DMS53 treated with DMSO at 0.1 percent for 48 hours (cell line): ENCODE results near the gene SP9.

ENCODE experiments used
- DNase-seq: peaks from one replicate; lab custom pipeline; 2025; ENCODE audit not compliant: unreplicated experiment; lab: John Stamatoyannopoulos, UW

Gene SP9

DNA sequence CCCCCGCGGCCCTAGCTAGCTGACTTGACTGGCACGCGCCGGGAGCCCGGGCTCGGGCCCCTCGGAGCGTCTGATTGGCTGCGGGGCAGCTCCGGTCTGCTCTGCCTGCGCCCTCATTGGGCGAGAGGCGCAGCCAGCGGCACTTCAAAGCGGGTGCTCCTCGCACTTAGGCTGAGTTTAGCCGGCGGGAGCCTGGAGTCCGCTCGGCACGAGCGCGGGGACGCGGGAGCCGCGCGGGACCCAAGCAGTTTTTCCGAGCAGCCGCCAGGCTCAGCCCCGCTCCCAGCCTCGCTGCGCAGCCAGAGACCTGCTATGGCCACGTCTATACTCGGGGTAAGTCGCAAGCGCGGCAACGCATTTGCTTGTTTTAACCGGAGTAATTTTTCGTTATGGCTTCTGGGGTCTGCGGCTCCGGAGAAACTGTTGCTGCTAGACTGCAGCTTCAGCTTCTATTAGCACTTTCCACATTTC, at the start of gene SP9:
Gene SP9 (plus strand): TSS at position 174 of the 471 bp plus-strand sequence. CDS start 139 bp downstream, at position 313.
- peak; percentile 67 for DNase-seq

- DNase-seq: no peak
Measured at GRCh38 chr2:174286172-174286571, 48.6 kb upstream of the SP9 start.

DNA sequence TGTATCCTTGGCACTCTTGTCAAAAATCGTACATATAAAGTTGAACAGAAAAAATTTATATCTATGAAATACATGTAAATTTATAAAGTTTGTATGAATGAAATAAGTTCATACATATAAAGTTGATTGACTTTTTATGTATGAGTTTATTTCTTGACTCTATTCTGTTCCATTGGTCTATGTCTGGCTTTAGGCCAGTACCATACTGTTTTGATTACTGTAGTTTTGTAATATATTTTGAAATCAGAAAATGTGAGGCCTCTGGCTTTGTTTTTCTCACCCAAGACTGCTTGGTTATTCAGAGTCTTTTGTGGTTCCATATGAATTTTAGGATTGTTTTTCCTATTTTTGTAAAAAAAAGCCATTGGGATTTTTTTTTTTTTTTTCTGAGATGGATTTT, 41.8 kb upstream of the SP9 start:
- no peak for DNase-seq

GRCh38 chr2:174300114-174300513, 34.6 kb upstream of the SP9 start:
- DNase-seq: no peak

DNA sequence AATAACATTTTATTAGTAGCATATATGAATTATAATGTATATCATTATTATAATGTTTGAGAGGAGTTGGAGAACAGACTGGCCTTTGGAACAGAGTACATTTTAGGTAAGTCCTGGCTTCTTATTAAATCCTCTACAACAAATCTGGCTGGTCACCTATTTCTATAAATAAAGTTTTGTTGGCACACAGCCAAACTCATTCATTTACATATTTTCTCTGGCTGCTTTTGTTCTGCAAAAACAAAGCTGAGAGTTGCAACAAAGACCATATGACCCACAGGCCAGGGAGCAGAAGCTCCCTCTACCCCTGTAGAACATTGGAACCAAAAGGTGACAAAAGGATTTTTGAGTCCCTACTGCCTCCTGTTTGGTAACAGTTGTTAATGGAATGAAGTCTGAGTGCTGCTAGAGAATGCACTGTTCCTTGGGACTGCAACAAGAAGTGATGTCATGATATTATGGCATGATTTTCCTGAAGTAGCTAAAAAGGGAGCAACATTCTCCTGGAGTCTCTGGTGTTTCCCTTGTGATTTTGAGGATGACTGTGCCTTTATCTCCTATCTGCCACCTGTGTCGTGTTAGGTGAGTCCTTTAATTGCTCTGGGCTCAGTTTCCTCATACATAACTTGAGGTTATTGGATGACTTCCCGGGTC, 22.0 kb upstream of the SP9 start:
- no peak for DNase-seq

GRCh38 chr2:174322149-174322548, 12.6 kb upstream of the SP9 start:
- no peak for DNase-seq

DNA sequence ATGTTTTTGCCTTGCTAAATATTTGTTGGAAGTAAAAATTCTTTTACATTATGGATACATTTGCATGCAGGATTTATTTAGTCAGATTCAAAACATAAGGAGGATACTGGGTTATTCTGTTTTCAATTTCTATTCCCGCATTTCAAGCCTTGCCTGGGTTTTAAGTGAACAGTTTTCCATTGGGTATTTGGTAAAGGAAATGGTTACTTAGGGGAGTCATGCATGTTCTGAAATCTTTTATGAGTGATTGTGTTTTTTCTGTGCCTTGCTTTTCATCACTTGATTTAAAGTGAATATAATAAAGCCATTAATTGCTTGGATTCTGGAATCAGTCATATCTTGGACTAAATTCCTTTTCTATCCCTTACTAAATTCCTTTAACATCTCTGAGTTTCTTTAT, 12.0 kb upstream of the SP9 start:
- no peak for DNase-seq

DNA sequence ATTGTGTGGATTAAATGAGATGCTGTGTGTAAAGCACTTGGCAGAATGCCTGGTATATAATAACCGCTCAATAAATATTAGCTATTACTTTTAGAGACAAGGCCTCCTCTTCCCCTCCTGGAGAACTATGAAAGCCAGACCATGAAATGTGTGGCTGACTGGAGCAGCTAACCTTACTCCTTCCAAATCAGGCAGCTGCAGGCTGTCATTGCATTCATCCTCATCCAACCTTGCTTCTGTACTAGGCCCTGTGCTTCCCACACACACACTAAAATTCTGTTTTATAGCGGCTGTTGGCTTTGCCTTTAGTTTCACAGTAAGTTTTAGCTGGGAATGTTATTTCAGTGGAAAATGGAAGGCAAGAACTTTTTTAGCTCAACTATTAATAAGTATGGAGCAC, 10.2 kb upstream of the SP9 start:
- DNase-seq: no peak

- DNase-seq: no peak
Measured at GRCh38 chr2:174325373-174326160, 9.2 kb upstream of the SP9 start.

GRCh38 chr2:174326161-174327020, 8.4 kb upstream of the SP9 start:
- no peak for DNase-seq

GRCh38 chr2:174327021-174327840, 7.5 kb upstream of the SP9 start:
- DNase-seq: no peak

DNA sequence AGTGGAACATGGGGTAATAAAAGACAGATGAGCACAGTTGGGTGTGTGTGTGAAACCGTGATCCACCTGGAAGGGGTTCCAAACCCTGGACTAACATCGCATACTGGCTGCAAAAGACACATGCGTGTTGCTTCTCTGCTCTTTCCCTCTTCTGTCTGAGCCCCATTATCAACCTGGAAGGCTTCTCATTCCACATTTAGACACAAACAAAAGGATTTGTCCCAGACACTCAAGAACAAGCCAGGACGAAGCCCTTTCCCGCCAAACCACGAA, 7.0 kb upstream of the SP9 start:
- no peak for DNase-seq

DNA sequence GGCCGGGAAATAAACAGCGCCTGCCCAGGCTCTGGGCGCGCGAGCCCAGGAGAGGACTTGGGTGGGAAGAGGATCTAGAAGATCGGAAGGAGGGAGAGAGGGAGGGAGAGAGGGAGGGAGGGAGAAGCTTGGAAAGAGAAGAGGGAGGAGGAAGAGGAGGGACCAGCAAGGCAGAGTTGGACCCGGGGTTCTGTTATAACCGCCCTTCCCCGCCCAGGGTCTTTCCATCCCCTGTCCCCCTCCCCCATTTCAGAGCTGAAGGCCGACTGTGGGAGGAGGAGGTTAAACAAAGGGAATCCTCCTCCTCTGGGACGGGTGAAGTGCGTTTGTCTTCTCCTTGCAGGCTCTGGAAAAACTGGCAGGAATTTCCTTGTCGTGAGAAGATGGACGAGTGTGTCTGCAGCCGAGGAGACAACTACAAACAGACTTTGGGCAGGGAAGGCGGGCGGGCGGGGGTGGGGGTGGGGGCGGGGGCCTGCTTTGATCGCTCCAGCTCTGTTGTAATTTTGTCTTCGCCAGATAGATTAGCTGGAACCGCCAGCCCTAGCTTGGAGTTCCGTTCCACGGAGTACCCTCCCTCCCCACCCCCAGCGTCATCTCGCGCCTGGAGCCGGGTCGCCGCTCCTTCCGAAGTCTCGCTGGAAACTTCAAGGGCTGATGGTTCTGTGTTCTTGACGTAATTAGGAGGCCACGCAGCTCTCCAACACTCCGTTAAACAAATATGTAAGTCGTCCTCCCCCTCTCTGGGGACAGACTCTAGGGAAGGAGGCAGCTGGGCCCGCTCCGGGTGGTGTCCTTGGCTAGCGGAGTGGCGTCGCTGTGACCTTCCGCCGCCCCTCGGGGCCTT, 6.4 kb upstream of the SP9 start:
- DNase-seq: no peak

DNA sequence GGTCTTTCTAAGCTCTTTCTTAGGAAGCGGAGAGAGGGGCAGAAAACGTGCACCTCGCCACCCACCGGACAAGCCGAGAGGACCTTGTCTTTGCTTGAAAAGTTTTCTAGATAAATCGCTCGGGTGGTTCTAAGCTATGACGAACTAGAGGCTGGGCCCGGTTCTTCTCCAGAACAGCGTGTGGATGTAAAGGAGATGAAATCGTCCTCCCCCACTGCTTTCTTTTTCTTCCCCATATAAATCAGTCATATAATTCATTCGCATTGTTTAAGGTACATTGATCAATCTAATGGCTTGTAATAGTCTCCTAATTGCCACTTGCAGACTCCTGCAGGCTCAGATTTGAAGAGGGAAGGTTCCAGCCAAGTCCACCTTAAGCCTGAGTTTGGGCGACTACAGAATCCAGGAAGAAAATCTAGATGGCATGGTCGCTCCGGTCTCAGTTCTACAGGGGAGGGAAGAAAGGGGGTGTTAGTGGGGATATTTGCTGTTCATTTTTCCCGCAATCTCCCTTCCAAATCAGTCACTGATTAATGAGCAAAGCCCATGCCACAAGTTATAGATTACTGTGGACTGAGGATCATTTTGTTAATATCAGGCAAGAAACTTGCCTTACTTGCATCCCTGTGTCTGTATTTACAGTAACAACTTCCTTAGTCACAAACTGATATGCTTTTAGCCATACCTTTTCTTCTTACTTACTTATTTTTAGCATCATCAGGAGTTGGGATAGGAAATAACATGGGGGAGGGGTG, 5.6 kb upstream of the SP9 start:
- DNase-seq: no peak

DNA sequence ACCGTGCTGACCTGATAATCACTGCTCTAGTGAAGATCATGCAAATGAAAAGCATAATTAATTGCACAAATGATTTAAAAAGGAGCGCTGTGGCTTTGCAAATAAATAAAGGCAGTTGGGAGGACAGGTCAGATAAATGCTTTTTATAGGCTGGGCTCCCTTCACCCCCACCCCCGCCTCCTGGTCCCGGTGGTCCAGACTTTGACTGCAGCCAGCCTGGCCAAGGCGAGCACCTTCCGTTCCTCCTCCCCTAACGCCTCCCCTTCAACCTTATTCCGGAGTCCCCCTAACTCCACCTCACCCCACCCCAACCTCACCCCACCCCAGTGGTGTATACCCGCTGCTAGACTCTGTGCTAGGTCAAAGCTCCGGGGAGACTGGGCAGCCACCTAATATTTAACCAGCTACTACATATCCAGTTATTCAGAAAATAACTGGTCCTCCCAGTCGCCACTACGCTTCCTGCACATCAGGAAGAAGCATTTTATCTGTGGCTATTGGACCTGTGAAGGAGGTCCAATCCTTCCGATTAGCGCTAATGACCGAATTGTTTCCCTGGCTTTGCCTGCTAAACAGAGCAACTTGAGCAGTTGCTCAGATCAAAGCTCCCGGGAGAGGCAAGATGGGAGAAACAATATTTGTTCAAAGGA, 3.7 kb upstream of the SP9 start:
- no peak for DNase-seq

- no peak for DNase-seq
Measured at GRCh38 chr2:174331595-174332216, 3.0 kb upstream of the SP9 start.

GRCh38 chr2:174332217-174332963, 2.4 kb upstream of the SP9 start:
- peak; percentile 20 for DNase-seq

DNA sequence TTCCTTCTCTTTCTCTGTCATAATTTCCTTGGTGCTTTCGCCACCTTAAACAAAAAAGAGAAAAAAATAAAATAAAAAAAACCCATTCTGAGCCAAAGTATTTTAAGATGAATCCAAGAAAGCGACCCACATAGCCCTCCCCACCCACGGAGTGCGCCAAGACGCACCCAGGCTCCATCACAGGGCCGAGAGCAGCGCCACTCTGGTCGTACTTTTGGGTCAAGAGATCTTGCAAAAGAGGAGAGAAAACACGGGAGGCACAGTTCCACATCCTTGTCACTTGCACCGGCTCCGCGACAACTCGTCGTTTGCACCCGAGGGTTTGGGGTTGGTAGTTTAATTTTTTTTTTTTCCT, 1.8 kb upstream of the SP9 start:
- DNase-seq: no peak
